GM23248 (cell line): Measurements from ENCODE around the gene SOX30. TPM values are rescaled to one million over a fixed set of nuclear protein-coding genes. Genes with fewer than 3 reads are reported as not detected.
A peak's percentile ranks its signal among the peaks of the same experiment; 100 is the strongest.
"Not testable (repeated sequence)": the region's sequence is repeated elsewhere in the genome, so short reads cannot be mapped to it uniquely, and the experiment has no call there.

ENCODE experiments used
- DNase-seq: peaks from one replicate; pipeline ENCODE4 v3.0.0-alpha.2; 2015
- H2AFZ ChIP-seq: fragments of 200-600 bp; sonication (generic); 2 replicates; pipeline ENCODE4 v1.6.1; 2016; ENCODE audit warnings: antibody characterized with exemption
- H3F3A ChIP-seq: fragments of 200-600 bp; sonication (generic); 2 replicates; pipeline ENCODE4 v1.6.1; 2016; ENCODE audit warnings: mild to moderate bottlenecking, antibody characterized with exemption, mixed run types; ENCODE audit not compliant: insufficient read depth
- H3K27ac ChIP-seq: fragments of 200-600 bp; sonication (generic); 2 replicates; pipeline ENCODE4 v1.5.1; 2016; ENCODE audit warnings: mild to moderate bottlenecking
- H3K27me3 ChIP-seq: fragments of 200-600 bp; sonication (generic); replicated peaks from 2 replicates; pipeline ENCODE4 v1.6.1; 2016; ENCODE audit warnings: mild to moderate bottlenecking; ENCODE audit not compliant: insufficient read depth
- H3K36me3 ChIP-seq: fragments of 200-600 bp; sonication (generic); 2 replicates; pipeline ENCODE4 v1.6.1; 2016; ENCODE audit warnings: low read depth, mild to moderate bottlenecking
- H3K4me1 ChIP-seq: fragments of 200-600 bp; sonication (generic); 2 replicates; pipeline ENCODE4 v1.6.1; 2016; ENCODE audit warnings: mild to moderate bottlenecking; ENCODE audit not compliant: insufficient read depth
- H3K4me2 ChIP-seq: fragments of 200-600 bp; sonication (generic); one replicate; pipeline ENCODE4 v1.6.1; 2016; ENCODE audit warnings: mild to moderate bottlenecking; ENCODE audit not compliant: unreplicated experiment
- H3K4me3 ChIP-seq: fragments of 200-600 bp; sonication (generic); 2 replicates; pipeline ENCODE4 v1.5.1; 2016; ENCODE audit warnings: mild to moderate bottlenecking
- H3K79me2 ChIP-seq: fragments of 200-600 bp; sonication (generic); 2 replicates; pipeline ENCODE4 v1.6.1; 2016; ENCODE audit warnings: mild to moderate bottlenecking; ENCODE audit not compliant: insufficient read depth
- H3K9ac ChIP-seq: fragments of 200-600 bp; sonication (generic); 2 replicates; pipeline ENCODE4 v1.6.1; 2016; ENCODE audit warnings: mild to moderate bottlenecking
- H3K9me2 ChIP-seq: fragments of 200-600 bp; sonication (generic); 2 replicates; pipeline ENCODE4 v1.6.1; 2016; ENCODE audit warnings: mixed run types, mild to moderate bottlenecking, moderate library complexity; ENCODE audit not compliant: insufficient read depth
- H3K9me3 ChIP-seq: fragments of 200-600 bp; sonication (generic); one replicate; pipeline ENCODE4 v1.6.1; 2017; ENCODE audit warnings: low read depth
- H4K20me1 ChIP-seq: fragments of 200-600 bp; sonication (generic); 2 replicates; pipeline ENCODE4 v1.6.0; 2016; ENCODE audit not compliant: insufficient read depth
- EZH2 ChIP-seq: fragments of 200-600 bp; sonication (generic); IDR thresholded peaks from 2 replicates; pipeline ENCODE4 v1.6.1; 2018; ENCODE audit warnings: antibody characterized with exemption, mild to moderate bottlenecking; ENCODE audit not compliant: insufficient read depth, poor library complexity, severe bottlenecking
- EZH2phosphoT487 ChIP-seq: fragments of 200-600 bp; sonication (generic); IDR thresholded peaks from 2 replicates; pipeline ENCODE4 v1.6.1; 2018; ENCODE audit warnings: antibody characterized with exemption, moderate library complexity, mild to moderate bottlenecking, low read depth; ENCODE audit not compliant: insufficient read depth
- WGBS, 2 experiments: methylation state at CpG; one replicate each; pipeline ENCODE4 v1.1.6; 2015 to 2017; ENCODE audit warnings: low lambda C conversion rate in 2 of 2, low coverage in 1 of 2; ENCODE audit errors: missing lambda C conversion rate in 2 of 2; 5-methylcytosine and 5-hydroxymethylcytosine counted together
- in situ Hi-C: fragments of 300-500 bp; cut with MboI; formaldehyde crosslinking; loops from 2 replicates; pipeline ENCODE4 v1.15.0; 2020
- polyA plus RNA-seq: library from polyadenylated mRNA; unstranded; fragments of >200 nt; fragmentation: Nextera tagmentation; extraction: Ambion mirVana; gene quantifications from 2 replicates; pipeline ENCODE4 v1.2.1, GENCODE V29; 2016
- total RNA-seq: library from RNA; depleted of rRNA; stranded (reverse); fragments of >200 nt; shearing (Covaris generic); gene quantifications from 2 replicates; pipeline ENCODE4 v1.2.3, GENCODE V29; 2014; rRNA removed

Gene SOX30
- total RNA-seq (not detected in 2 replicates), polyA plus RNA-seq (0.08 TPM in 2 replicates)

DNA sequence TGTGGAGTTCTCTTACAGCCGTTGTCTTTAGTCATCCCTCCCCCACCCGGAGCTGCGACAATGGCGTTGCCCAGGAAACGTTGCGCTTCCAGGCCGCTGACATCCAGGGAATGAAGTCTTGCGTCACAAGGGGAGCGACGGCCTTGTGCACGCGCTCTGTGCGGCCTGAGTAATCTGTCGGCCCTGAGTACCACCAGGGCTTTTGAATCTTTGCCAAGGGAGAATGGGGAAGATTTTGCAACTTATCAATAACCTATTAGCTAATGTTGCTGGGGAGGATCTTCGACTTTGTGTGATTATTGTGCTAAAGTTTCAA, at the start of gene SOX30:
Gene SOX30, minus strand, starts transcription at position 62 of the 316 bp plus-strand sequence. CDS start 360 bp downstream, outside the sequence.
- in situ Hi-C loops, result no loop called here
- Histone ChIP-seq H3K27me3 (no peaks in the 10 kb centered on the region), H3K9ac (peak within 1 kb of the TSS; percentile 54; the same call in 1 of the 2 replicates), H3K36me3 (no peaks in the 10 kb centered on the region), H3K4me1 (no peaks in the 10 kb centered on the region), H2AFZ (peak within 1 kb of the TSS; percentile 82), H3K4me3 (peak within 1 kb of the TSS; percentile 60), H3K27ac (no peak within 1 kb of the TSS), H4K20me1 (no peaks in the 10 kb centered on the region), H3K4me2 (peak within 1 kb of the TSS; percentile 30), H3K79me2 (no peaks in the 10 kb centered on the region), H3K9me2 (no peaks in the 10 kb centered on the region), H3F3A (no peaks in the 10 kb centered on the region), H3K9me3 (no peaks in the 10 kb centered on the region)
- no peak for DNase-seq
- WGBS, 2 experiments, result 96 to 98% methylated on average over 15 of the region's 15 CpGs
- TF ChIP-seq EZH2 (no peak), EZH2phosphoT487 (no peak)

DNA sequence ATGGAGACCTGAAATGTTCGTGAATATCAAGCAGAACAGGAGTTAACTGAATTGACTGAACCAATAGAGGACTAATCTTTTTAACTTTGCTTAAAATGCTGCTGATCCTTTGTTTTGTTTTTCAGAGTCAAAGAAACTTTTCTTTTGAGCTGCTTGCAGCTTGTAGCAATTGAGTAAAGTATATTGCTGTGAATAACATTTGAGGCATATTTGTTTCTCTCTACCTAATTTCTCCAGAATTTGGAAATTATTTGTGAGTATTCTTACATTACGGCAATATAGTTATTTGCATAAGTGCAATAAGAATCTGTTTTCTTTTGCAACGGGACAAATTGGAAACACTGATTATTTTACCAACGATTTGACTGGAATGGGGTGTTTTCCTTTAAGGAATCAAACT, 46.4 kb upstream of the SOX30 start:
- H3K27ac ChIP-seq, H3K27me3 ChIP-seq, H3K36me3 ChIP-seq, H4K20me1 ChIP-seq, H3K4me3 ChIP-seq, H2AFZ ChIP-seq, H3F3A ChIP-seq, H3K9me2 ChIP-seq, in situ Hi-C loops, DNase-seq, H3K9me3 ChIP-seq, H3K4me1 ChIP-seq, H3K9ac ChIP-seq, H3K4me2 ChIP-seq, H3K79me2 ChIP-seq: not testable (repeated sequence)
- WGBS, 2 experiments, result 55 to 56% methylated on average over 4 of the region's 4 CpGs

GRCh38 chr5:157696154-157696553, 43.9 kb upstream of the SOX30 start:
- H3F3A ChIP-seq, H3K4me1 ChIP-seq, H4K20me1 ChIP-seq, H3K4me2 ChIP-seq, H3K79me2 ChIP-seq, H3K36me3 ChIP-seq, in situ Hi-C loops, H2AFZ ChIP-seq, H3K27ac ChIP-seq, DNase-seq, H3K4me3 ChIP-seq, H3K9me3 ChIP-seq, H3K9ac ChIP-seq, H3K9me2 ChIP-seq, H3K27me3 ChIP-seq: not testable (repeated sequence)
- WGBS, 2 experiments, result 59 to 64% methylated on average over 3 of the region's 3 CpGs

GRCh38 chr5:157693816-157694215, 41.6 kb upstream of the SOX30 start:
- H3K79me2 ChIP-seq, DNase-seq, H3K4me2 ChIP-seq, H3K9me2 ChIP-seq, H2AFZ ChIP-seq, in situ Hi-C loops, H3K27ac ChIP-seq, H3K9ac ChIP-seq, H3K27me3 ChIP-seq, H3K4me1 ChIP-seq, H3F3A ChIP-seq, H4K20me1 ChIP-seq, H3K36me3 ChIP-seq, H3K4me3 ChIP-seq, H3K9me3 ChIP-seq: not testable (repeated sequence)
- 84 to 88% methylated on average over 21 to 25 of the region's 25 CpGs for WGBS, 2 experiments

GRCh38 chr5:157690690-157691433, 38.6 kb upstream of the SOX30 start:
- Histone ChIP-seq H3K36me3 (no peaks in the 10 kb centered on the region), H3F3A (no peaks in the 10 kb centered on the region), H3K4me1 (no peaks in the 10 kb centered on the region), H3K9me3 (no peaks in the 10 kb centered on the region), H3K27me3 (no peaks in the 10 kb centered on the region), H3K79me2 (no peaks in the 10 kb centered on the region), H2AFZ (peak overlapping the region; percentile 87), H3K9me2 (no peaks in the 10 kb centered on the region), H3K4me3 (peak overlapping the region; percentile 60), H4K20me1 (no peaks in the 10 kb centered on the region), H3K27ac (no peak overlapping the region), H3K9ac (peak overlapping the region; percentile 58), H3K4me2 (peak overlapping the region; percentile 44)
- in situ Hi-C loops, result no loop called here
- 45 to 47% methylated on average over 51 to 53 of the region's 53 CpGs for WGBS, 2 experiments
- DNase-seq, result no peak
- TF ChIP-seq EZH2phosphoT487 (no peak), EZH2 (no peak)
